ENCODE results near the gene NDUFA3.
A peak's percentile ranks its signal among the peaks of the same experiment; 100 is the strongest.
"Not testable (repeated sequence)": the region's sequence is repeated elsewhere in the genome, so short reads cannot be mapped to it uniquely, and the experiment has no call there.

NDUFA3 gene

GRCh38 chr19:54095136-54095858, 7.4 kb upstream of the NDUFA3 start:
- no peaks in the 10 kb centered on the region for H3K79me1 ChIP-seq (ENCODE audit: low read length)
- peak overlapping the region; percentile 80 for H3K9ac ChIP-seq (ENCODE audit: low read length)
- no peak overlapping the region for H2BK15ac ChIP-seq (replicated peaks; ENCODE audit: low read depth)
- no peaks in the 10 kb centered on the region for H3K27me3 ChIP-seq (ENCODE audit: insufficient read depth, low read length, poor library complexity)
- no peak overlapping the region for H4K5ac ChIP-seq (ENCODE audit: low read length)
- no peak overlapping the region for H4K8ac ChIP-seq (ENCODE audit: low read depth, low read length)
- H3K23ac ChIP-seq (ENCODE audit: low read length), result no peak overlapping the region
- no peak overlapping the region for H3K4ac ChIP-seq (ENCODE audit: low read depth, low read length)
- peak overlapping the region; percentile 90 for H3K4me2 ChIP-seq (ENCODE audit: low read length)
- H3K4me1 ChIP-seq (ENCODE audit: control insufficient read depth, low read depth, low read length), result no peaks in the 10 kb centered on the region
- H3K79me2 ChIP-seq (ENCODE audit: control insufficient read depth, insufficient read depth, low read length), result no peaks in the 10 kb centered on the region
- no peaks in the 10 kb centered on the region for H3K36me3 ChIP-seq (ENCODE audit: control insufficient read depth, insufficient read depth, low read length)
- DNase-seq, result no peak
- peak overlapping the region; percentile 53 for H3K4me3 ChIP-seq (ENCODE audit: low read length)
- H2BK120ac ChIP-seq (ENCODE audit: low read depth, low read length), result no peak overlapping the region
- H3K56ac ChIP-seq (ENCODE audit: low read length), result peak overlapping the region; percentile 93
- no peak overlapping the region for H2AK5ac ChIP-seq (ENCODE audit: low read length)
- no peak overlapping the region for H3K27ac ChIP-seq (ENCODE audit: low read depth, low read length)
- no peak overlapping the region for H2BK5ac ChIP-seq (ENCODE audit: low read length)
- peak overlapping the region; percentile 7 for H3K18ac ChIP-seq (ENCODE audit: low read length)
- WGBS (ENCODE audit: extremely low coverage, insufficient coverage, low lambda C conversion rate), result no CpG with 5 or more reads among the region's 22 CpGs

- no CpG with 5 or more reads among the region's 46 CpGs for WGBS (ENCODE audit: extremely low coverage, insufficient coverage, low lambda C conversion rate)
- H2BK5ac ChIP-seq (ENCODE audit: low read length); H4K5ac ChIP-seq (ENCODE audit: low read length): not testable (repeated sequence)
Observed at GRCh38 chr19:54095859-54096616, 6.6 kb upstream of the NDUFA3 start.

GRCh38 chr19:54096617-54097106, 6.0 kb upstream of the NDUFA3 start:
- Histone ChIP-seq H3K4me2 (ENCODE audit: low read length) (peak overlapping the region; percentile 71), H3K79me1 (ENCODE audit: low read length) (no peaks in the 10 kb centered on the region), H4K5ac (ENCODE audit: low read length) (no peak overlapping the region), H3K18ac (ENCODE audit: low read length) (peak overlapping the region; percentile 29), H2BK15ac (replicated peaks; ENCODE audit: low read depth) (no peak overlapping the region), H2AK5ac (ENCODE audit: low read length) (no peak overlapping the region), H3K56ac (ENCODE audit: low read length) (peak overlapping the region; percentile 93), H3K4me3 (ENCODE audit: low read length) (peak overlapping the region; percentile 23), H3K27me3 (ENCODE audit: insufficient read depth, low read length, poor library complexity) (no peaks in the 10 kb centered on the region), H3K27ac (ENCODE audit: low read depth, low read length) (no peak overlapping the region), H3K4me1 (ENCODE audit: control insufficient read depth, low read depth, low read length) (no peaks in the 10 kb centered on the region), H3K79me2 (ENCODE audit: control insufficient read depth, insufficient read depth, low read length) (no peaks in the 10 kb centered on the region), H2BK5ac (ENCODE audit: low read length) (no peak overlapping the region), H3K23ac (ENCODE audit: low read length) (peak overlapping the region; percentile 80), H4K8ac (ENCODE audit: low read depth, low read length) (no peak overlapping the region), H2BK120ac (ENCODE audit: low read depth, low read length) (no peak overlapping the region), H3K9ac (ENCODE audit: low read length) (peak overlapping the region; percentile 64), H3K36me3 (ENCODE audit: control insufficient read depth, insufficient read depth, low read length) (no peaks in the 10 kb centered on the region), H3K4ac (ENCODE audit: low read depth, low read length) (no peak overlapping the region)
- DNase-seq, result peak; percentile 74
- no CpG with 5 or more reads among the region's 14 CpGs for WGBS (ENCODE audit: extremely low coverage, insufficient coverage, low lambda C conversion rate)

More at GRCh38 chr19:54095859-54096616, 6.6 kb upstream of the NDUFA3 start:
- H3K4ac ChIP-seq (ENCODE audit: low read depth, low read length); H4K8ac ChIP-seq (ENCODE audit: low read depth, low read length); H3K27ac ChIP-seq (ENCODE audit: low read depth, low read length); H3K27me3 ChIP-seq (ENCODE audit: insufficient read depth, low read length, poor library complexity); H2BK120ac ChIP-seq (ENCODE audit: low read depth, low read length); H3K36me3 ChIP-seq (ENCODE audit: control insufficient read depth, insufficient read depth, low read length); H3K79me2 ChIP-seq (ENCODE audit: control insufficient read depth, insufficient read depth, low read length); H2BK15ac ChIP-seq (replicated peaks; ENCODE audit: low read depth); H2AK5ac ChIP-seq (ENCODE audit: low read length); H3K79me1 ChIP-seq (ENCODE audit: low read length); H3K4me1 ChIP-seq (ENCODE audit: control insufficient read depth, low read depth, low read length): not testable (repeated sequence)
- peak overlapping the region; percentile 90 for H3K4me2 ChIP-seq (ENCODE audit: low read length)
- peak overlapping the region; percentile 53 for H3K4me3 ChIP-seq (ENCODE audit: low read length)
- peak overlapping the region; percentile 7 for H3K18ac ChIP-seq (ENCODE audit: low read length)
- peak overlapping the region; percentile 45 for H3K23ac ChIP-seq (ENCODE audit: low read length)
- H3K56ac ChIP-seq (ENCODE audit: low read length), result peak overlapping the region; percentile 93
- H3K9ac ChIP-seq (ENCODE audit: low read length), result peak overlapping the region; percentile 80
- peak; percentile 64 for DNase-seq

- no peak overlapping the region for H2BK5ac ChIP-seq (ENCODE audit: low read length)
- no peaks in the 10 kb centered on the region for H3K79me1 ChIP-seq (ENCODE audit: low read length)
- no peak overlapping the region for H4K8ac ChIP-seq (ENCODE audit: low read depth, low read length)
- peaks cover 6% of the 10 kb centered on the region for H3K79me2 ChIP-seq (ENCODE audit: control insufficient read depth, insufficient read depth, low read length)
- no peak overlapping the region for H3K56ac ChIP-seq (ENCODE audit: low read length)
- no peaks in the 10 kb centered on the region for H3K27me3 ChIP-seq (ENCODE audit: insufficient read depth, low read length, poor library complexity)
- no peak overlapping the region for H3K4ac ChIP-seq (ENCODE audit: low read depth, low read length)
- H3K23ac ChIP-seq (ENCODE audit: low read length), result no peak overlapping the region
- H3K27ac ChIP-seq (ENCODE audit: low read depth, low read length), result no peak overlapping the region
- no peak overlapping the region for H3K4me3 ChIP-seq (ENCODE audit: low read length)
- DNase-seq, result no peak
- no peak overlapping the region for H3K4me2 ChIP-seq (ENCODE audit: low read length)
- no peaks in the 10 kb centered on the region for H3K4me1 ChIP-seq (ENCODE audit: control insufficient read depth, low read depth, low read length)
- no peak overlapping the region for H2AK5ac ChIP-seq (ENCODE audit: low read length)
- WGBS (ENCODE audit: extremely low coverage, insufficient coverage, low lambda C conversion rate), result no CpG with 5 or more reads among the region's 12 CpGs
- H3K18ac ChIP-seq (ENCODE audit: low read length), result no peak overlapping the region
- H2BK15ac ChIP-seq (replicated peaks; ENCODE audit: low read depth), result no peak overlapping the region
- no peak overlapping the region for H2BK120ac ChIP-seq (ENCODE audit: low read depth, low read length)
- no peaks in the 10 kb centered on the region for H3K36me3 ChIP-seq (ENCODE audit: control insufficient read depth, insufficient read depth, low read length)
- H4K5ac ChIP-seq (ENCODE audit: low read length), result no peak overlapping the region
- no peak overlapping the region for H3K9ac ChIP-seq (ENCODE audit: low read length)
Observed at GRCh38 chr19:54099190-54099902, 3.3 kb upstream of the NDUFA3 start.

GRCh38 chr19:54099903-54100255, 2.8 kb upstream of the NDUFA3 start:
- H3K18ac ChIP-seq (ENCODE audit: low read length); H3K27ac ChIP-seq (ENCODE audit: low read depth, low read length); H2BK5ac ChIP-seq (ENCODE audit: low read length); DNase-seq; H4K8ac ChIP-seq (ENCODE audit: low read depth, low read length); H3K36me3 ChIP-seq (ENCODE audit: control insufficient read depth, insufficient read depth, low read length); H2BK120ac ChIP-seq (ENCODE audit: low read depth, low read length); H3K56ac ChIP-seq (ENCODE audit: low read length); H3K9ac ChIP-seq (ENCODE audit: low read length); H3K27me3 ChIP-seq (ENCODE audit: insufficient read depth, low read length, poor library complexity); H3K4me3 ChIP-seq (ENCODE audit: low read length); H3K79me2 ChIP-seq (ENCODE audit: control insufficient read depth, insufficient read depth, low read length); H3K4me2 ChIP-seq (ENCODE audit: low read length); H2BK15ac ChIP-seq (replicated peaks; ENCODE audit: low read depth); H3K4ac ChIP-seq (ENCODE audit: low read depth, low read length); H2AK5ac ChIP-seq (ENCODE audit: low read length); H4K5ac ChIP-seq (ENCODE audit: low read length); H3K79me1 ChIP-seq (ENCODE audit: low read length); H3K23ac ChIP-seq (ENCODE audit: low read length); H3K4me1 ChIP-seq (ENCODE audit: control insufficient read depth, low read depth, low read length): not testable (repeated sequence)
- no CpG with 5 or more reads among the region's 9 CpGs for WGBS (ENCODE audit: extremely low coverage, insufficient coverage, low lambda C conversion rate)
